OCI-M1 (cell line): ENCODE data around the gene SMAD6.
"Not testable (repeated sequence)": the region's sequence is repeated elsewhere in the genome, so short reads cannot be mapped to it uniquely, and the experiment has no call there.

Experiments used
- DNase-seq: peaks from one replicate; lab custom pipeline; 2025; lab: John Stamatoyannopoulos, UW

The SMAD6 gene

DNA sequence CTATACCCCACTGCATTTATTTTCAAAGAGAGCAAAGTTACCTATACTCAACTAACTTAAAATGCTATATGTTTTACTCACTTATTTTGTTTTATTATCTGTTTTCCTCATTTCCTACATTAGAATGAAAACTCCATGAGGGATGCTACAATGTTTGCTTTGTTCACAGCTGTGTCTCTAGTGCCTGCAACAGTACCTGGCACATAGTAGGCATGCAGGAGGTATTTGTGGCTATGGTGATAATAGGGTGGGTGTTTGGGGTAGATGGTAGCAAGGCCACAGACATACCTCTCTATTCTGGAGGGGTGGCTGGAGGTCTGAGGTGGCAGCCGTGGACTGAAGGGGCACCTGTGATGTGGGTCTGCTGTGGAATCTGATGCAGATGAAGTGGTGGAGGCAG, 24.7 kb upstream of the SMAD6 start:
- DNase-seq = no peak

DNA sequence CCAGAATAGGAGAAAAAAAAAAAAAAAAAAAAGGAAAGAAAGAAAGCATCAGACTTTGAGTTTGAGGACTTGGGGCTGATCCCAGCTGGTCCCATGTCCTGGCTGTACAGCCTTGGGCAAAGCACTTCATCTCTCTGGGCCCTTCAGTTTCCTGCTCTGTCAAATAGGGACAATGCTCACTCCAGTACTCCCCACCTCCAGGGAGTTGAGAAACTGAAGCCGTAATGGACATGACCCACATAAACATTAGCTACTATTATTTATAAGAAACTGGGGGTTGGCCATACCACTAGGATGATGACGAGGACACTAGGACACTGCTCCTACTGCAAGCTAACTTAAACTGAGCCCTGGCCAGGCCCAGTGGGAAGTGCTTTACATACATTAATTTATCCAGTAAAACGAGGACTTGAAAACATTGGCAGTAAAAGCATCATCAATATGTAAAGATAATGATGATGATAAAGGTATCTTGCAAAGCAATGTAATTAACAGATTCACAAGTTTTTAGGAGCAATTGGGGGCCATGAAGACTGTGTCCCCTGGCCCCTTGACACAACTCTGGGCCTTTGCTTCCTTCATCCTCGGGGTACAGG, 22.9 kb upstream of the SMAD6 start:
- peak; percentile 68 for DNase-seq

DNA sequence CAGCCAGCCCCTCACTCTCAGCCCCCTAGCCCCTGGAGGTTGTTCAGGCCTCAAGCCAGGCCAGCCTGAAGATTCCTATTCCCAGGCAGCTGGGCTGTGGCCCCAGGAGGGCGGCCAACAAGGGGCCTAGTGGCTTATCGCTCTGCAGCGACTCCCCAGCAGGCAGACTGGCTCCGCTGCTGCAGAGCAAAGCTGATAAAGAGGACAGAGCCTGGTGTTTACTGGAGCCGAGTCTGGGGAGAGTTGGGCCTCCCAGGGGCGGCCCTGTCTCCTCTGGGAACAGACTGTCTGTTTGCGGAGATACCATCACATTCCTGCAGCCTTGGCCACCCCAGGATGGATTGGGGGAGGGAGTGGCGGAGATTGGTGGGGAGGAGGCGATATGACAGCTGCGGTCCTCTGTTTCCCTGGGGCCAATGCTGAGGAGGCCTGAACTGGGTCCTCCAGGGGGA, 22.4 kb upstream of the SMAD6 start:
- DNase-seq = peak; percentile 94

DNA sequence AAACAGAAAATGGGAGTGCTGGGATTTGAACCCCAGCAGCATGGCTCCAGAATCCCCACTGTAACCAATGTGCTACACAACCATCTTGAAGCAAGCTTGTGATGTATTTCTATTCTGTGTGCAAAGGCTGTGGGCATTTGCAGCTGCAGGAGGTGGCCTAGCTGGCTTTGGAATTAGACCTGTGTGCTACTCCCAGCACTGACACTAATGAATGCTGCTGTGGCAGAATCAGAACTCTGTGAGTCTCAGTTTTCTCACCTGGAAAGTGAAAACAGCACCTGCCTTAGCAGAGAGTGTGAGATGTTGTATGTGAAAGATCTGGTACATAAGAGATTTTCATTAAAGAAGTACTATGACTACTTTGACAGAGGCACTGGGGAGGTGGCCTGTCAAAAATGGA, 21.5 kb upstream of the SMAD6 start:
- DNase-seq = no peak

DNA sequence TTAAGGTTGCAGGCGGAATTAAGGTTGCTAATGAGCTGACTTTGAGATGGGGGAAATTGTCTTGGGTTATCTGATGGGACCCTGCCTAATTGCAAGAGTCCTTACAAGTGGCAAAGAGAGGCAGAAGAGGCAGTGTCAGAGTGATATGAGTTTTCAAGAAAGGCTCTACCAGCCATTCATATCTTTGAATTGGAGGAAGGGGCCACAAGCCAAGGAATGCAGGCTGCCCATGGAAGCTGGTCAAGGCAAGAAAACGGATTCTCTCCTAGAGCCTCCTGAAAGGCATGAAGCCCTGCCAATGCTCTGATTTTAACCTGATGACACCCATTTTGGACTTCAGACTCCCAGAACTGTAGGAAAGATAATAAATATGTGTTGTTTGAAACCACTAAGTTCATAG, 20.6 kb upstream of the SMAD6 start:
- DNase-seq = no peak

DNA sequence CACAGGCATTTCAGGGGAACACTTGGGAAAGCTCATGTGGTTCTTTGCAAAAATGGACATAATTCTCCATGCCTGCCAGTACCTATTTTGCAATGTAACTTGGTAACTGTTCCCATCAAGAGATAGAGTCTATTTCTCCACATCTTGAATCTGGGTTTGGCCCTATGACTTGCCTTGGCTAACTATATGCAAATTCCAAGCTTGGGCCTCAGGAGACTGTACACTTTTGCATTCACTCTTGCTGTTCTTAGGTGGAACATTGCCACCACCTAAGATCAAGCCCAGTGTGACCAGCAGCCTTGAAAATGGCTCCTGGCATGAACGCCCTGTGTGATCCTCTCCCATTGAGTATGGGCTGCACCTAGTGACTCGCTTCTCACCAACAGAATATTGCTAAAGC, 19.8 kb upstream of the SMAD6 start:
- no peak for DNase-seq

DNA sequence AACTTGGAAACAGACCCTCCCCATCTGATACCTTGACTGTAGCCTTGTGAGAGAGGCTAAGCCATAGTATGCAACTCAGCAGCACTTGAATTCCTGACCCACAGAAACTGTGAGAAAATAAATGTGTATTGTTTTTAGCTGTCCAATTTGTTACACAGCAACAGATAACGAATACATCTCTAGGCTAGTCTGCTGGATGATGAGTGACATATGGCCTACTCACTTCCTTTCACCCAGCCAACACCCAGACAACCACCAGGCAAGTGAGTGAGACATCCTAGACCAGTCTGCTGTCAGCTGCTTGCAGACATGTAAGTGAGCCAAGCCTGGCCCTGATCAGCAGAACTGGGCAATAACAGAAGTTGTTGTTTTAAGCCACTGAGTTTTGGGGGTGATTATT, 19.2 kb upstream of the SMAD6 start:
- DNase-seq = peak; percentile 29

DNA sequence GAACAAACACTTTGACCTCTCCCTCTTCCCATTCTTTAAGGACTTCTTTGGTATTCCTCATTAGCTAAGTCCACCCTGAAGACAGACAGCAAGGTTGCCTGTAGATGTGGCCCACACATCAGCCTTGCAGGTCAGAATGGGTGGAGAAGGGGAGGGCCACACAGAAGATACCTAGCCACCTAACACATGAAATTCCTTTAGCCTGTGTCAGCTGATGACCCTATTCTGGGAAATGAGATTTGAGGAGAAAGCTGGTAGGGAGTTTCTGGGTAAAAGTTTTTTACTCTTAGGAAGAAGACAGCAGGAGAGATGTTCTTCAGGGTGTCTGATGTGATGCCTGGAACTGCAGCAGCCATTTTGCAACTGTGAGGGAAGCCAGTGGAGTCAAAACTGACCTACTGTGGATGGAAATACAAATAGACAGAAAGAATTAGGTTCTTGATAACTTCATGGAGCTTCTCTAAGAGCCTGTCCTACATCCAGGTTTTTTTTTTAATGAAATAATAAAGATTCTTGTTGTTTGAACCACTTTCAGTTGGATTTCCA, 17.8 kb upstream of the SMAD6 start:
- no peak for DNase-seq

DNA sequence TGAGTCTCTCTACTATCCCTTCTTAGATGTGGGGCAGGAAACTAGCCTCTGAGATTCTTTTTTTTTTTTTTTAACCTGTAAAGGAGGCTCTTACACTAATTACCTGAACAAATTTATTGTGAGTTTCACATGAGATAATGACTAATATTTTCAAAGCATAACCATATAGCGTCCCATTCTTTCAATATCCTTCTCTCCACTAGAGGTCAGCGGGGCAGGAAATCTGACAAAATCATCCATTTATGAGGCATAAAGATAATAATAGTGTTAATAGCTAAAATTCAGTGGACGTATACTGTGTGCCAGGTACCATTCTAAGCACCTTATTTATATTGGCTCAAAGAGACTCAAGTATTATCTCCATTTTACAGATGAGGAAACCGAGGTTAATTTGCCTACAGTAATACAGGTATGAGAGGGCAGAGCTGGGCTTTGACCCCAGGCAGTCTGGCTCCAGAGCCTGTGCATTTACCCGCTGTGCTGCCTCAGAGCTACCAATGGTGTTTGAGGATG, 16.3 kb upstream of the SMAD6 start:
- DNase-seq = no peak

DNA sequence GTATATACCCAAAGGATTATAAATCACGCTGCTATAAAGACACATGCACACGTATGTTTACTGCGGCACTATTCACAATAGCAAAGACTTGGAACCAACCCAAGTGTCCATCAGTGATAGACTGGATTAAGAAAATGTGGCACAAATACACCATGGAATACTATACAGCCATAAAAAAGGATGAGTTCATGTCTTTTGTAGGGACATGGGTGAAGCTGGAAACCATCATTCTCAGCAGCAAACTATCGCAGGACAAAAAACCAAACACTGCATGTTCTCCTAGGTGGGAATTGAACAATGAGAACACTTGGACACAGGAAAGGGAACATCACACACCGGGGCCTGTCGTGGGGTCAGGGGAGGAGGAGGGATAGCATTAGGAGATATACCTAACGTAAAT, 11.1 kb upstream of the SMAD6 start:
- not testable (repeated sequence) for DNase-seq

DNA sequence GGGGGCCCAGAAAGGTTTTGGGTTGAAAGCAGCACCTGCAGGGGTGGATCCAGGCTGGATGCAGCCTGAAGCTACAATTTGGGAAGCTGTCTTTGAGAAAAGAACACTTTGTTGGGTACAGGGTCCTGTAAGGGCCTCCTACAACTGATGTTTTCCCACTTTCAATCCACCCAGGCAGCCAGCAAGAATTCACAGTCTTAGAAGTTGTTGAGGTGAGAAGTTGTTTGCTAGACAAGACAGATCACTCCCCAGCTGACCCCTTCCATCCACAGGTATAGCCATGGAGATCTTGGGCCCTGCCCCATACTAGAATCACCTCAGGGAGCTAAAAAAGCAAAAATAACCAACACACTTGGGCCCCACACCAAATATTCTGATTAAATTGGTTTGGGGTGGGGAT, 10.3 kb upstream of the SMAD6 start:
- DNase-seq = no peak

DNA sequence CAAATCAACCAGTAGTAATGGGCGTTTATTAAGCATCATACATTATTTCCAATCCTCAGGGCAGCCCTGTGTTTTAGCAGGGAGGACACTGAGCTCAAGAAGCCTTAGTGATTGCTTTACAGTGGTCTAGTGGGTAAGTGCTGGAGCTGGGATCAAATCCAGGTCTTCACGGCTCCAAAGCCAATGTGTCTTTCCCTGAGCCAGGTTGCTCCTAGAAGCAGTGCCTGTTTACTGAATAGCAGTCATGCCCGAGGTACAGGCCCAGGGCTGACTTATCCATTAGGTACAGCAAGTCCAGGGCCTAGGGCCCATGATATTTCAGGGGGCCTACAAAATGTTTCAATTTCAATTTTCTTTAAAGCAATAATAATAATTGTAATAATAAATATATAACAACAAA, 9.6 kb upstream of the SMAD6 start:
- no peak for DNase-seq

DNA sequence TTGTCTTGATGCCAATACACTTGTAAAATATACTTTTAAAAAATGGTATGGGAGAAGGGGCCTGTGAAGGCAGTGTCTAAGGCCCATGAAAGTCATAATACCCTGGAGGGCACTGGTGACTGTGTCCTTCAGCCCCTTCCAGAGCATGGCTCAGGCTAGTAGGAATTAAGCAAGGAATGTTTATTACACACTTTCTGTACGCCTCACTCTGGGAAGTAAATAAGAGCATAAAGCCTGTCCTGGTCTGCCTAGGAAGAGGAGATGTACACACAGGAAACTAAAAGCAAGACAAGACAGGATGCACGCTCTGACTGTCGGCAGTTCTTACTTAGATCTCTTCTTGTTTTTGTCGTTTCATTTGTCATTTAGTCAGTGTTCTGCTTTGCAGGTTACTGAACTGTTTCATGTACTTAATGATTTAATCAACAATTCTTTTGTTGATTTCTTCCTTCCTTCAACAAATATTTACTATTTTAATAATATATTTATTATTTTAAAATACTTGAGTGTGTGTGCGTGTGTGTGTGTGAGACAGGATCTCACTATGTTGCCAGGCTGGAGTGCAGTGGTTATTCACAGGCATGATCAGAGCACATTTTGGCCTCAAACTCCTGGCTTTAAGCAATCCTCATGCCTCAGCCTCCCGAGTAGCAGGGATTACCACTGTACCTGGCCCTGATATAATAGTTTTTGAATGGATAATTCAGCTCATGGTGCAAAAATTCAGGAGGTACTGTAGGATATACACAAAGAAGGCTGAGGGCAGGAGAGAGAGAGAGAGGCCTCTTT, 9.0 kb upstream of the SMAD6 start:
- DNase-seq = no peak

DNA sequence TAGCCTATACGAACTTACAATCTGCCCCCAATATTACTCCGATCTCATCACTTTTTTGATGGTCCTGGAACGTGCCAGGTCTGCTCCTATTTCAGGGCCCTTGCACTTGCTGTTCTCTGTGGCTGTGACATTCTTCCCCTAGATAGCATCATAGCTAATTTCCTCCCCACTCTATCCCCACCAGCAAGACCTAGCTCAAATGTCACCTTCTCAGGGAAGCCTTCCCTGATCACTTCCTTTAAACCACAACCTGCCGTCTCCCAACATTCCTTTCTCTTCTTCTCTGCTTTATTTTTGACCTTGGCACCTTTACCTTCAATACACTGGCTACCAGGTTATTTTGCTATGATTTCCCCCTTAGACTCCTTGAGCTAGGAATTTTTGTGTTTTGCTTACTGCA, 5.3 kb upstream of the SMAD6 start:
- no peak for DNase-seq

DNA sequence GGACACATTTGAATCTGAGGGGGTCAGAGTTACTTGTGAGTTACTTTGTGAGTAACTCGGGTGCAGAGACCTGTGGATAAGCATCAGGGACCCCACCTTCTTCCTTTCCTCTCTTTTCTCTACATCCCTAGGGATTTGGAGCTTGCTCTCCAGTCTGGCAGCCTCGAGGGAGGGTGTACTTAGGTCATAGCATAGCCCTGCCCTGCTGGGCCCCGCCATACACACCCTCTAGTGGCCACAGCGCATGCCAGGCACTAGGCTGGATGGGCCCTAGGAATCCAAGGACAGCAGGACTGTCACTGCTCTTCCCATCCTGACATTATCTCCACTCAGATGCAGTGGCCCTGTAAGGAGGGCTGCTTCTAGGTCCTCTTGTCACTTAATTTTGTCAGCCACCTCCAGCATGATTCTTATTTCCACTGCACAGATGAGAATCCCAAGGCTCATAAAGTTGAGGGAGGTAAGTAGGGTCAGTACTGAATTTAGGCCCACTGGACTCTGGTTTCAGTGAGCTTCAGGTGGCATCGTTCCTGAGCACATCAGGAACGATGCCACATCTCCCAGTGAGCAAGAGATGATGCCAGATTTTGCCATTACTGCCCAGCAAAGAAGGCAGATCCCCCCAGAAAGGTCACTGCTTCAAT, 3.6 kb upstream of the SMAD6 start:
- DNase-seq = peak; percentile 87

DNA sequence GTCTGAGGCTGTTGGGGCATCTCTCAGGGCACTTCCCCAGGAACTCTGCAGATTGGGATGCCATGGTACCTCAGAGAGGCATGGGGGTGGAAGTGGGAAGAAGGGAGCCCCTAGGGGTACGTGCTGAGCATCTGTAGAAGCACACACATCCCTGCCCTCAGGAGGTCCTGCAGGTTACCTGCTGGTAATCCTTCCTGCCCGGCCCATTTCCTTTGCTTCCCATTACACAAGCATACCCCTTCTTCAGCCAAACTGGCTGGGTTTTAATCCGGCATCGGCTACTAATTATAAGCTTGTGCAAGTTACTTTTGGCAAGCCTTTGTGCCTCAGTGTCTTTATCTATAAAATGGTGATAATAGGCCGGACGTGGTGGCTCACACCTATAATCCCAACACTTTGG, 3.1 kb upstream of the SMAD6 start:
- DNase-seq = no peak

DNA sequence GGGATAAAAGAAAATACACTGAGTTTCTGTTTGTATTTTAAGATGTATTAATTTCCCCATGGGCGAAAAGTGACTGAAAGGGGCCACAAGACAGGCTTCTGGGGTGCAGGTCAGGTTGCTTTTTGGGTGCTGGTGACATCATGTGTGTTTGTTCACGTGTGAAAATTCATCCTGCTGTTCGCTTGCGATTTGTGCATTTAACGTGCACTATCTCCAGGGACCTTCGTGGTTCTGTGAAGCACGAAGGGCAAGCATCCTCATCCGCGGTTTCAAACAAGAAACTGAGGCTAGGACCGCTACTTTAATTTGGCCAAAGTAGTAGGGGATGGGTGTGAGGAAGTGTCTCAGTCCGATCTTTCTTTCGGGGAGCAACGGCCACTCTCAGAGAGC, 1.6 kb upstream of the SMAD6 start:
- DNase-seq = no peak

DNA sequence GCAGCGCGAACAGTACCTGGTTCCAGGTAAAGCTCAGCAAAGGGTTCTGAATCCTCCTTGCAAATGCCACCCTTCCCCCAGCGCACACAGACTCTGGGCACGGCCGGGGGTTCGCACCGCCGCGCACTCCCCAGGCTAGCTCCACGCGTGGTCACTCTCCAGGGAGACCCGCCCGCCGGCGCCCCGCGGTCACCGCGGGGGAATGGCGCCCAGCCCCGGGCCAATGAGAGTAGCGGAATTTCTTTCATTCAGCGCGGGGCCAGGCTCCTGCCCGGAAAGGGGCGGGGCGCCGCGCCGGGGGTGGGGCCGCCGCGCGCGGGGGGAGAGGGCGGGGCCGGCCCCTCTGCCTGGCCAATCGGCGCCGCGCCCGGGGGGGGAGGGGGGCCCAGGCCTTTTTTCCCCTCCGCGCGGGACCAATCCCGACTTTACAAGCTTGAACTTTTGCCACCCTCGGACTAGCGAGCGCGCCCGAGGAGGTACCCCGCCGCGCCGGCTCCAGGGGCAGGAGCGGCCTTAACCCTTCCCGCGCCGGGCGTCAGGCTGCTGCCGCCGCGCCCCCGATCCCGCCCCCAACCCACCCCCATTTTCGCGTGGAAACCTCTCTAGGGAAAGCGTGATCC, 1.1 kb upstream of the SMAD6 start:
- peak; percentile 96 for DNase-seq

DNA sequence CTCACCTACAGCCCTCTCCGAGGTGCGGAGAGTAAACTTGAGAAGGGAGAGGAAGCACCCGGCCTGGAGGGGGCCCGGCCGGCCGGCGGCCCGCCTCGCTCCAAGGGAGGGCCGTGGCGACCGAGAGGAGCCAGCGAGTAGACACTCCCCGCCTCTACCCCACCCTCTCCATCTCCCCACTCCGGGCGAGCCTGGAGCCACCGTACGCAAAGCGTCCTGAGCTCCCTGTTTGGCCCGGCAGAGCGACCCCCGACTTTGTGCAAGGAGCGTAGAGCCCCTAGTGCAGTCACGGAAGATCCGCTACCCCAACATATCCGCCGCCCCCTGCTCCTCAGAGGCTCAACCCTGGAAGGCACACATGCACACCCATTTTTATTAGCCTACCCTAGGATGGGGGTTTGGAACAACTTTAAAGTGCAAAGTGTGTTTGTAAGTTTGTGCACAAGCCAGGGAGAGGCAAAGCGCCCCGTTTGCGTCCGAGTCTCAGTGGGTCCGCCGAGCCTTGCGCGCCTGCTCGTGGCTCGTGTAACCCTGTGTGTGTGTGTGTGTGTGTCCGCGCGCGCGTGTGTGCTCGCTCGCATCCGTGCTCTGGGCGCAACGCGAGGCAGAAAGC, 508 bp upstream of the SMAD6 start:
- DNase-seq = peak; percentile 84

DNA sequence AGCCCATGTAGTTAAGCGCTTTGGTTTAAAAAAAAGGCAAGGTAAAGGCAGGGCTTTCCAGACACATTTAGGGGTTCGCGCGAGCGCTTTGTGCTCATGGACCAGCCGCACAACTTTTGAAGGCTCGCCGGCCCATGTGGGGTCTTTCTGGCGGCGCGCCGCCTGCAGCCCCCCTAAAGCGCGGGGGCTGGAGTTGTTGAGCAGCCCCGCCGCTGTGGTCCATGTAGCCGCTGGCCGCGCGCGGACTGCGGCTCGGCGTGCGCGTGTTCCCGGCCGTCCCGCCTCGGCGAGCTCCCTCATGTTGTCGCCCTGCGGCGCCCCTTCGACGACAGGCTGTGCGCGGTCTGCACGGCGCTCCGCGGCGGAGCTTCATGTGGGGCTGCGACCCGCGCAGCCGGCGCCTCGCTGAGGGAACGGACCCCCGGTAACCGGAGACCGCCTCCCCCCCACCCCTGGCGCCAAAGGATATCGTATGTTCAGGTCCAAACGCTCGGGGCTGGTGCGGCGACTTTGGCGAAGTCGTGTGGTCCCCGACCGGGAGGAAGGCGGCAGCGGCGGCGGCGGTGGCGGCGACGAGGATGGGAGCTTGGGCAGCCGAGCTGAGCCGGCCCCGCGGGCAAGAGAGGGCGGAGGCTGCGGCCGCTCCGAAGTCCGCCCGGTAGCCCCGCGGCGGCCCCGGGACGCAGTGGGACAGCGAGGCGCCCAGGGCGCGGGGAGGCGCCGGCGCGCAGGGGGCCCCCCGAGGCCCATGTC, 927 bp downstream of the SMAD6 start:
- DNase-seq = no peak

DNA sequence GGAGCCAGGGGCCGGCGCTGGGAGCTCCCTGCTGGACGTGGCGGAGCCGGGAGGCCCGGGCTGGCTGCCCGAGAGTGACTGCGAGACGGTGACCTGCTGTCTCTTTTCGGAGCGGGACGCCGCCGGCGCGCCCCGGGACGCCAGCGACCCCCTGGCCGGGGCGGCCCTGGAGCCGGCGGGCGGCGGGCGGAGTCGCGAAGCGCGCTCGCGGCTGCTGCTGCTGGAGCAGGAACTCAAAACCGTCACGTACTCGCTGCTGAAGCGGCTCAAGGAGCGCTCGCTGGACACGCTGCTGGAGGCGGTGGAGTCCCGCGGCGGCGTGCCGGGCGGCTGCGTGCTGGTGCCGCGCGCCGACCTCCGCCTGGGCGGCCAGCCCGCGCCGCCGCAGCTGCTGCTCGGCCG, 1.5 kb downstream of the SMAD6 start:
- DNase-seq = no peak
